Renal cortex interstitium (tissue), 11 donors: Measurements from ENCODE around the gene ACOX1. TPM values are rescaled to one million over a fixed set of nuclear protein-coding genes. Genes with fewer than 3 reads are reported as not detected.
A peak's percentile ranks its signal among the peaks of the same experiment; 100 is the strongest.

Experiments
- DNase-seq, 11 donors: peaks; one replicate each; pipeline ENCODE4 v3.0.0-alpha.2; 2013; ENCODE audit warnings: low read depth in 9 of 11, low spot score in 4 of 11; ENCODE audit errors: extremely low read depth in 1 of 11
- polyA plus RNA-seq, 3 donors: library from polyadenylated mRNA; unstranded; fragments of 120-200 nt; gene quantifications; one replicate each; pipeline ENCODE4 v1.2.1, GENCODE V29; 2013; ENCODE audit not compliant: insufficient read length in 3 of 3

ACOX1 gene
- polyA plus RNA-seq, 3 donors = 31.0 to 37.8 (median 32.4) TPM

DNA sequence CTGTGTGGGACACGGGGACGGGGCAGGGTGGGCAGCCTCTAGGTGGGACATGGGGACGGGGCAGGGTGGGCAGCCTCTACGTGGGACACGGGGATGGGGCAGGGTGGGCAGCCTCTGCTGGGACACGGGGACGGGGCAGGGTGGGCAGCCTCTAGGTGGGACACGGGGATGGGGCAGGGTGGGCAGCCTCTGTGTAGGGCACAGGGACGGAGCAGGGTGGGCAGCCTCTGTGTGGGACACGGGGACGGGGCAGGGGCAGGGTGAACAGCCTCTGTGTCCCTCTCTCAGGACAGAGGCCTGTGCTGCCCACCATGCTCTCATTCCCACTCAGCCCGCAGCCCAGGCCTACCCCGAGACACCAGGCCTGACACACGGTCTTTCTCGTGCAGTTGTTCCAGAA, 57.4 kb downstream of the ACOX1 start:
- DNase-seq = no peak

- no peak for DNase-seq
These were observed 58.9 kb downstream of the ACOX1 start for GRCh38 chr17:75920045-75920560.

DNA sequence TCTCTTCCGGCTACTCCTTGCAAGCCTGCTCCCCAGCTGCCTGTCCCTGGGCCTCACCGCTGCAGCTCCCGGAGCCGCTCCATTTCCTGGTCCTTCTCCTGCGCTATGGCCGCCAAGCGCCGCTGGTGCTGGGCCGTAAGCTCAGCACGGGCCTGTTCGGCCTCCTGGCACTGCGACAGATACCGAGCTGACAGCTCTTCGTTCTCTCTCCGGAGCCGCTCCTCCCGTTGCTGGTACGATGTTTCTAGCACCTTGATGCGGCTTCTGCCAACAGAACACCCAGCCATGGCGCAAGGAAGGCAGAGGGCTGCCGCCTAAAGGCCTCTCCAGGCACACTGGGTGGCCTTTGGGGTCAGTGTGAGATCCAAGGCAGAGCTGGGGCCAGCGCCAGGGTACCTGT, 59.4 kb downstream of the ACOX1 start:
- no peak for DNase-seq

DNA sequence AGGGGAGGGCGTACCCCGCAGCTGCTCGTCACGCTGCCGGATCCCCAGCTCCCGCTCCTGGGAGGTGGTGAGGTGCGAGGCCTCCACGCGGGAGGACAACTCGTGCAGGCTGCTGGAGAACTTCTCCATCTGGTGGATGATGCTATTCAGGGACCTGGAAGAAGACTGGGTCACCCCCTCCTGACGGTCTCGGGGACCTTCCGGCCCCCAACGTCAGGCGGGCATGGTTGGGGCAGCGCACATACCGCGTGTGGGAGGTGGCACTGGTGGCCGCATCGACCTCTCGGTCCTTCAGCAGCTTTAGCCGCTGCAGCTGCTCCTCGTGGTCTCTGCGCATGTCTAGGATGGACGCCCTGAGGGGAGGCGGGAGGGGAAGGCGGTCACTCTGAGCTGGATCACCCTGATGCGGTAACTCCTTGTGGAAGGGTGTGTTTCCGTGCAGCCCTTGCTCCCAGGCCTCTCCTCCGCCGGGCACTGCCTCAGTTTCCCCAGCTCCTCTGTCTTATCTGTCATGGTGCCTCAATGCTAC, 61.0 kb downstream of the ACOX1 start:
- no peak for DNase-seq

DNA sequence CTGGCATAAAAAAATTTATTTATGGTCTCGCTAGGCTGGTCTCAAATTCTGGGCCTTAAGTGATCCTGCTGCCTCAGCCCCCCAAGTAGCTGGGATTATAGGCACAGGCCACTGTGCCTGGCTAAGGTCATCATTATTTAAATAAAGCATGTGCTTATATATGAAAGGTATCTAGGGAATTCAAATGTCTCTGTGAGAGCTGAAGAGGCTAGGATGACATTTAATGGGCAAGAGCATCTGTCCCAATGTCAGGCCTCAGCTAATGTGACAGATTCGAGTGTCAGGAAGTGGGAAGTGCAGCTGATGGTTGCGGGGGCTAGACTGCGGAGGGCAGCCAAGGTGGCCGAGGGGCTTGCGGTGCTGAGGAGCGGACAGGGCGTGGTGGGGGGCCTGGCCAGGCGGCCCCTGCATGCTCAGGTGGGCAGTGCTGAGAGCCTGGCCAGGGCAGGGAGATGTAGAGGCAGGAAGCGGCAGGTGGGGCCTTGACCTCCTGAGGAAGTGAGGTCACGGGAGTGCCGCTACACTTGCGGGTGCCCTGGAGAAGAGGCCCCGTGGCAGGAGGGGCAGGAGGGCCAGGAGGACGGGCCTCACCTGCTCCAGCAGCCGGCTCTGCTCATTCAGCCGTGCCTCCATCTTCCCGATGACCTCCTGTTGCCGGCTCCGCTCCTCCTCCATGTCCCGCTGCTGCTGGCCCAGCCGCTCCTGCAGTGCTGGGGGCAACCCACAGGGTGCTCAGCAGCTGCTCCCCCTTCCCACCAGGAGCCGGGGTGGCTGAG, 61.6 kb downstream of the ACOX1 start:
- DNase-seq = no peak

DNA sequence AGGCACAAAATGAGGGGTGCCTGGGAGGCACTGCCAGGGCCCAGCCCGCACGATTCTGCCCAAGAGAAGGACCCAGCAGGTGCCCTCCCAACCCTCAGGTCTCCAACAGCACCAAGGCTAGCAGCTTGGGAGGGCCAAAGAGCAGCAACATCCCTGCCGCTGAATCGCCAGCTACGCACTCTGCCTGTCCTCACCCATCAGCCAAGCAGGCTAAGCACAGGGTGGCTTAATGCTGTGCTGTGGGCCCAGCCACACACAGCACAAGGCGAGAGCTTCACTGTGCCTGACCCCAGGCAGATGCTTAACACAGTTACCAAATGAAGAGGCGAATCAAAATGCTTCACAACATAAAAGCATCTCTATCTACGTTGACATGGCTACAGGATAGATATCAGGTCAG, 63.7 kb downstream of the ACOX1 start:
- no peak for DNase-seq

DNA sequence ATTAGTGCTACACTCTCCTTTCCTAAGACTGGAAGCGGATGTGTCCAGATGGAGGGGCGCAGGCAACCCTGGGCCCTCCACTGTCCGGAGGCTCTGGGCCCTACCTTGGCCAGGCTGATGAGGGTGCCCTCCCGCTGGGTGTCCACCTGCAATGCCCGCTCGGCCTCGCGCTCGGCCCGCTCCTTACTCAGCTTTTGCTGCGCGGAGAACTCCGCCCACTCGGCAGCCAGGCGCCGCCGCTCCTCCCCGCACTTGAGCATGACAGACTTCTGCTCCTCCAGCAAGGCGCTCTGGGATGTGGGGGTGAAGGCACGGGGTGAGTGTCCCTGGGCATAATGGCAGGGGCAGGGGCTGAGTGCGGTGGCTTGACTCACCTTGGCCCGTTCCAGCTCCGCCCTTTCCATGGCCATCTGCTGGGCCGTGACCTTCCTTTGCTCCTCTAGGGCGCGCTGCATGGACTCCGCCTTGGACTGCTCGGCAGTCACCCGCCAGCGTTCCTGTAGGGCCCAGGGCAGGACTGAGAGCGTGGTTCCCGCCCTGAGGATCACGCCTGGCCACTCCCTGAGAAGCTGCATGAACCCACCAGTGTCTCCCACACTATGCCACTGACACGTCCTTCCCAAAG, 64.2 kb downstream of the ACOX1 start:
- no peak for DNase-seq

DNA sequence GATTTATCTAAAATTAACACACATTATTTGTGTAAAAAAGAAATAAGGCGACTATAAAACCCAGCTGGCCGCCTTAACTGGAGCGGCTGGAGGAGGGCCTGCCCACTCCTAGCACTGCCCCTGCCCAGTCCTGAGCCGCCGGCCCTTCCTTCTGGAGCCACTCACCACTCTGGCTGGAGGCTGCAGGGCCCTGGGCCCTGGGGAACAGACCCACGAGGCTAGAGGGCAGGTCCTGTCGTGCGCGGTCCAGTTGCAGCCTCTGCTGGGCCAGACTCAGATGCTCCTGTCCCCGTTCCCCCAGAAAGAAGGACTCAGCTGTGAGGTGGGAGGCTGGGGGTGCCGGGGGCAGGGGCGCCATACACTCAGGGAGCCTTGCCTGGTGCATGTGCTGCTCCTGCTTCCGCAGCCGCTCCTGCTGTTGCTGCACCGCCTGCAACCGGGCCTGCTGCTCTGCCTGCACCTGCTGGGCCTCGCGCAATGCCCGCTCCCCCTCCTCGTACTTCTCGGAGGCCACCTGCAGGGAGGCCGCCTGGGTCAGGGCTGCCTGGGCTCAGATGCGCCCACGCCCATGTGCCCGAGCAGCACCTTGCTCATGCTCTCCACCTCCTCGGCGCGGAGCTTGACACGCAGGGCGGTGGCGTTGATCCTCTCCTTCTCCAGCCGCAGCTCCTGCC, 65.3 kb downstream of the ACOX1 start:
- no peak for DNase-seq

DNA sequence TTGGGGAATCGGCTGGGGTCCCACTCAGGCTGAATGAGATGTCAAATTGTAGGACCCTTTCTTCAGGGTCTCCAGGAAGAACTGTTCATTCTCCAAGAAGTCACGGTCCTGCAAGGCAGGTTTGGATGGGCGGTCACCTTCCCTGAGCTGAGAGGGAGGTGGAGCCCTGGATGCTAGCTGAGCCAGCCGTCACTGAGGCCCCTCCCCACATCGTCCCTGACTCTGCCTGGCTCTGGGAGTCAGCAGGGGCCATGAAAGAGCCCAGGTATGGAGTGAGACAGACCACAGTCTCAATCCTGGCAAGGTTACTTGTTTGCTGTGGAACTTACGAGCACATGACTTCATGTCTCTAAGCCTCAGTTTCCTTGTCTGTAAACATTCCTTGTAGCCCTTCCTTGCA, 68.3 kb downstream of the ACOX1 start:
- DNase-seq = no peak

DNA sequence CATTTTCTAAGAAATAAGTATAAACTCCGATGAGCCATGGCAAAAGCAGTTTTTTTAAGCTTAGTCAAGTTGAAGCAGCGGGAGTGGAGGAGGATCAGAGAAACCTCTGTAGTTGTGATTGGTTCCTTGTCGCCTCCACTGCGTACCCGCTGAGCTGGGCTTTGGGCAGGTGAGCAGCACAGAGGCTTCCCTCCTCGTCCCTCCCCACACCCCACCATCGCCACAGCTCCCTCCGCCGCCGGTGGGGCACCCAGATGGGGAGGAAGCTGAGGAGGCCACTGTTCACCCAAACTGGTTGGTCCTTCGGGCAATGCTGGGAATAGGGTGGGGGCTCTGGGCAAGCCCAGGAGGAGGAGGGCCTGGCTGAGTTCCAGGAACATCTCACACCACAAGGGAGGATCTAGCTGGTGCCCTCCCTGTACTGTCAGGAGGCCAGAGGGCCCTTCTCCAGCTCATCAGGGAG, 69.1 kb downstream of the ACOX1 start:
- DNase-seq = no peak

GRCh38 chr17:75909051-75909811, 69.7 kb downstream of the ACOX1 start:
- DNase-seq = no peak

GRCh38 chr17:75908201-75908600, 70.8 kb downstream of the ACOX1 start:
- DNase-seq = no peak

- DNase-seq = no peak
These were observed 72.7 kb downstream of the ACOX1 start for GRCh38 chr17:75906143-75906884.

DNA sequence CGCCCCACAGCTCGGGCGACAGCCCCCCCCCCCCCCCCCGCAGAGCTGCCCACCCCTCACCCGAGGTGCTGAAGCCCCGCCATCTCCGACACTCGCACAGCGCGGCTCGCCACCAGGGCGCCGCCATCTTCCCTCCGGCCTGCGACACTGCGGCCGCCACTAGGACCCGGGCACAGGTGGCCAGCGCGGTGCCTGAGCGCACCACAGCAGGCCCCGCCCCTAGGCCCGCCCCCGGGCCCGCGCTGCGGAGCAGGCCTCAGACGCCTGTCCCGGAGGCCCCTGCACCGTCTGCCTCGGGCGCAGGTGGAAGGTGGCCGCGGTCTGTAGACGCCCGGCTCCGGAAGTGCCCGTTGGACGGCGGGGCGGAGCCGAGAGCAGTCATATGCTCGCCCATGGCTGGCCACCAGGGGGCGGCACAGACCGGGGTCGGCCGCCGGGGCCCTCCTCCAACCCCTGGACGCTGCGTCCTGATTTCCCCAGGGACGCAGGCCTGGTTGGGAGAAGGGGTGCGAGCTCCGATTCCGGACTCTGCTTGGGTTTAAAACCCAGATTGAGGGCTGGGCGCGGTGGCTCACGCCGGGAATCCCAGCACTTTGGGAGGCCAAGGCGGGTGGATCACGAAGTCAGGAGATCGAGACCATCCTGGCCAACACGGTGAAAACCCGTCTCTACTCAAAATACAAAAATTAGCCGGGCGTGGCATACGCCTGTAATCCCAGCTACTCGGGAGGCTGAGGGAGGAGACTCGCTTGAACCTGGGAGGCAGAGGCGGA, 74.0 kb downstream of the ACOX1 start, which contains the start of gene MRPL38:
MRPL38 (minus strand) TSS at position 136 of the 773 bp plus-strand sequence; CDS start at position 127, 9 bp downstream.
- DNase-seq = peak; percentile 74 to 93 (median 89)

DNA sequence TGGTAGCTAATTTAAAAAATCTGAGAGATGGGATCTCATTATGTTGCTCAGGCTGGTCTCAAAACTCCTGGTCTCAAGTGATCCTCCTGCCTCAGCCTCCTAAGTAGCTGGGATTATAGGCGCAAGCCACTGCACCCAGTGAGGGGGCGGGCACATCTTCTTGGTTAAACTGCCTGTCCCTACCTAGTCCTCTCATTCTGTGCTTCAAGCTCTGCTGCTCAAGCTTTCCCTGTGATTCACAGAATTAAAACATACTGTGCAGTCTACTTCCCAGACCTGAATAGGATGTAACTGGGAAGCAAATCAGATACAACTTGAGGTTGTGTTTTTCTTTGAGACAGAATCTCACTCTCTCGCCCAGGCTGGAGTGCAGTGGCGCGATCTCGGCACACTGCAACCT, 76.6 kb downstream of the ACOX1 start:
- no peak for DNase-seq

GRCh38 chr17:75901727-75902126, 77.2 kb downstream of the ACOX1 start:
- DNase-seq = no peak

- DNase-seq = no peak
These were observed 78.1 kb downstream of the ACOX1 start for GRCh38 chr17:75900691-75901533.
